Measurements from ENCODE around the gene FERMT3. TPM values are rescaled to one million over a fixed set of nuclear protein-coding genes. Genes with fewer than 3 reads are reported as not detected.

Gene FERMT3
- total and polyA plus RNA-seq, 2 of the 13 experiments (the other 11 are each of a cell fraction or from before 2014, with no cell fraction given): 0.29 TPM; not detected in 1

- TF ChIP-seq ZNF407 (CRISPR knock-in tag; IDR thresholded peaks at IDR 0.05; ENCODE audit: not compliant biosample characterization) (no peak), ZNF629 (CRISPR knock-in tag; conservative IDR thresholded peaks at IDR 0.05) (no peak), NFYC (CRISPR knock-in tag; IDR thresholded peaks at IDR 0.05) (no peak), FOXM1 (CRISPR knock-in tag; IDR thresholded peaks at IDR 0.05) (no peak), SP2 (CRISPR knock-in tag; IDR thresholded peaks at IDR 0.05) (no peak), HNF4A (CRISPR knock-in tag; IDR thresholded peaks at IDR 0.05) (no peak), ESRRA (CRISPR knock-in tag; IDR thresholded peaks at IDR 0.05; ENCODE audit: low read depth) (peak; percentile 52; the same call in 1 of the 2 replicates), FOSL1 (CRISPR knock-in tag; IDR thresholded peaks at IDR 0.05; ENCODE audit: borderline replicate concordance) (no peak), EEA1 (CRISPR knock-in tag; IDR thresholded peaks at IDR 0.05; ENCODE audit: borderline replicate concordance) (0 out of 2 replicates have a peak, but pooled peaks have one; percentile 32), ZNF800 (CRISPR knock-in tag; IDR thresholded peaks at IDR 0.05) (no peak), CHD4 (IDR thresholded peaks at IDR 0.05; ENCODE audit: borderline replicate concordance, low read length) (no peak)
- TF ChIP-seq, protein P1, sequence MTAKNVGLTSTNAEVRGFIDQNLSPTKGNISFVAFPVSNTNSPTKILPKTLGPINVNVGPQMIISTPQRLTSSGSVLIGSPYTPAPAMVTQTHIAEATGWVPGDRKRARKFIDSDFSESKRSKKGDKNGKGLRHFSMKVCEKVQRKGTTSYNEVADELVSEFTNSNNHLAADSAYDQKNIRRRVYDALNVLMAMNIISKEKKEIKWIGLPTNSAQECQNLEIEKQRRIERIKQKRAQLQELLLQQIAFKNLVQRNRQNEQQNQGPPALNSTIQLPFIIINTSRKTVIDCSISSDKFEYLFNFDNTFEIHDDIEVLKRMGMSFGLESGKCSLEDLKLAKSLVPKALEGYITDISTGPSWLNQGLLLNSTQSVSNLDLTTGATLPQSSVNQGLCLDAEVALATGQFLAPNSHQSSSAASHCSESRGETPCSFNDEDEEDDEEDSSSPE (CRISPR knock-in tag; IDR thresholded peaks at IDR 0.05): peak; percentile 42; the same call in 1 of the 2 replicates
- TF ChIP-seq, protein P2, sequence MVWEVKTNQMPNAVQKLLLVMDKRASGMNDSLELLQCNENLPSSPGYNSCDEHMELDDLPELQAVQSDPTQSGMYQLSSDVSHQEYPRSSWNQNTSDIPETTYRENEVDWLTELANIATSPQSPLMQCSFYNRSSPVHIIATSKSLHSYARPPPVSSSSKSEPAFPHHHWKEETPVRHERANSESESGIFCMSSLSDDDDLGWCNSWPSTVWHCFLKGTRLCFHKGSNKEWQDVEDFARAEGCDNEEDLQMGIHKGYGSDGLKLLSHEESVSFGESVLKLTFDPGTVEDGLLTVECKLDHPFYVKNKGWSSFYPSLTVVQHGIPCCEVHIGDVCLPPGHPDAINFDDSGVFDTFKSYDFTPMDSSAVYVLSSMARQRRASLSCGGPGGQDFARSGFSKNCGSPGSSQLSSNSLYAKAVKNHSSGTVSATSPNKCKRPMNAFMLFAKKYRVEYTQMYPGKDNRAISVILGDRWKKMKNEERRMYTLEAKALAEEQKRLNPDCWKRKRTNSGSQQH (CRISPR knock-in tag; IDR thresholded peaks at IDR 0.05; ENCODE audit: low read depth): peak; percentile 48; the same call in 1 of the 2 replicates
- TF ChIP-seq, protein P3, sequence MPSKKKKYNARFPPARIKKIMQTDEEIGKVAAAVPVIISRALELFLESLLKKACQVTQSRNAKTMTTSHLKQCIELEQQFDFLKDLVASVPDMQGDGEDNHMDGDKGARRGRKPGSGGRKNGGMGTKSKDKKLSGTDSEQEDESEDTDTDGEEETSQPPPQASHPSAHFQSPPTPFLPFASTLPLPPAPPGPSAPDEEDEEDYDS (CRISPR knock-in tag; IDR thresholded peaks at IDR 0.05): no peak
- TF ChIP-seq, protein P4, sequence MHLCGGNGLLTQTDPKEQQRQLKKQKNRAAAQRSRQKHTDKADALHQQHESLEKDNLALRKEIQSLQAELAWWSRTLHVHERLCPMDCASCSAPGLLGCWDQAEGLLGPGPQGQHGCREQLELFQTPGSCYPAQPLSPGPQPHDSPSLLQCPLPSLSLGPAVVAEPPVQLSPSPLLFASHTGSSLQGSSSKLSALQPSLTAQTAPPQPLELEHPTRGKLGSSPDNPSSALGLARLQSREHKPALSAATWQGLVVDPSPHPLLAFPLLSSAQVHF (CRISPR knock-in tag; IDR thresholded peaks at IDR 0.05): no peak
Observed at GRCh38 chr11:64234647-64235379, 28.3 kb downstream of the FERMT3 start (continued).
